ENCODE measurements around the gene TMEM156. TPM values are rescaled to one million over a fixed set of nuclear protein-coding genes. Genes with fewer than 3 reads are reported as not detected.

Gene TMEM156
- polyA plus RNA-seq, 3 donors, result 0.31 to 1.1 (median 0.43) TPM

- no peaks in the 10 kb centered on the region for H3K27me3 Mint-ChIP-seq (ENCODE audit: low read depth in 3 of 3)
- H3K79me2 ChIP-seq (ENCODE audit: insufficient read depth, low read length), result no peaks in the 10 kb centered on the region
- no peaks in the 10 kb centered on the region for H3K36me3 ChIP-seq (replicated peaks in 1 of 2; ENCODE audit: control insufficient read depth in 1 of 2, insufficient read depth in 2 of 2, low read length in 2 of 2)
- H3K4me1 ChIP-seq (ENCODE audit: control insufficient read depth in 1 of 2, insufficient read depth in 2 of 2, low read length in 2 of 2), result peaks cover 2 to 3% of the 10 kb centered on the region in 2 donors
- no peaks in the 10 kb centered on the region for H3K9me3 ChIP-seq (replicated peaks in 1 of 2; ENCODE audit: control insufficient read depth in 1 of 2, insufficient read depth in 1 of 2, low read length in 2 of 2)
- peaks cover 4% of the 10 kb centered on the region for H3K4me1 Mint-ChIP-seq
- no peak overlapping the region for H3K27ac ChIP-seq (ENCODE audit: low read depth in 1 of 2, low read length in 2 of 2)
- H3K36me3 Mint-ChIP-seq, result no peaks in the 10 kb centered on the region
- no peak overlapping the region for H2AFZ ChIP-seq (ENCODE audit: insufficient read depth, low read depth, low read length, poor library complexity, severe bottlenecking)
- intact Hi-C loops (cut with micrococcal nuclease), result no loop called here
- no peak overlapping the region for H3K4me3 ChIP-seq (replicated peaks in 1 of 3; ENCODE audit: low read depth in 2 of 3, low read length in 3 of 3)
- H3K27me3 ChIP-seq (ENCODE audit: control insufficient read depth in 2 of 2, insufficient read depth in 2 of 2, low read length in 2 of 2), result no peaks in the 10 kb centered on the region
- H3K9ac ChIP-seq (ENCODE audit: insufficient read depth, low read length, poor library complexity, severe bottlenecking), result no peak overlapping the region
- H3K4me2 ChIP-seq (replicated peaks; ENCODE audit: extremely low read depth, low read length, poor library complexity, severe bottlenecking), result no peak overlapping the region
- H3K4me3 Mint-ChIP-seq, result no peak overlapping the region
- no peak for TF ChIP-seq CTCF (IDR thresholded peaks at IDR 0.05)
- no peaks in the 10 kb centered on the region for H4K20me1 ChIP-seq (ENCODE audit: insufficient read depth, low read length)
- DNase-seq, result no peak
- H3K27ac Mint-ChIP-seq, result no peak overlapping the region
- WGBS (ENCODE audit: insufficient coverage), result 95% methylated on average over 6 of the region's 7 CpGs
- peaks cover 0 to 2% (median 0%) of the 10 kb centered on the region in 7 donors for H3K9me3 Mint-ChIP-seq
These were observed 55.9 kb downstream of the TMEM156 start for GRCh38 chr4:38976308-38976707.

GRCh38 chr4:38968668-38969067 lies 63.5 kb downstream of the TMEM156 start:
- peaks cover 0 to 1% (median 0%) of the 10 kb centered on the region in 7 donors for H3K9me3 Mint-ChIP-seq
- TF ChIP-seq CTCF (IDR thresholded peaks at IDR 0.05), result no peak
- Histone ChIP-seq H3K36me3 (replicated peaks in 1 of 2; ENCODE audit: control insufficient read depth in 1 of 2, insufficient read depth in 2 of 2, low read length in 2 of 2) (no peaks in the 10 kb centered on the region), H3K9ac (ENCODE audit: insufficient read depth, low read length, poor library complexity, severe bottlenecking) (no peak overlapping the region), H3K27ac (ENCODE audit: low read depth in 1 of 2, low read length in 2 of 2) (no peak overlapping the region), H3K4me2 (replicated peaks; ENCODE audit: extremely low read depth, low read length, poor library complexity, severe bottlenecking) (no peak overlapping the region), H3K9me3 (replicated peaks in 1 of 2; ENCODE audit: control insufficient read depth in 1 of 2, insufficient read depth in 1 of 2, low read length in 2 of 2) (no peaks in the 10 kb centered on the region), H3K27me3 (ENCODE audit: control insufficient read depth in 2 of 2, insufficient read depth in 2 of 2, low read length in 2 of 2) (no peaks in the 10 kb centered on the region), H3K4me3 (replicated peaks in 1 of 3; ENCODE audit: low read depth in 2 of 3, low read length in 3 of 3) (no peak overlapping the region), H2AFZ (ENCODE audit: insufficient read depth, low read depth, low read length, poor library complexity, severe bottlenecking) (no peak overlapping the region), H3K79me2 (ENCODE audit: insufficient read depth, low read length) (no peaks in the 10 kb centered on the region), H4K20me1 (ENCODE audit: insufficient read depth, low read length) (no peaks in the 10 kb centered on the region), H3K4me1 (ENCODE audit: control insufficient read depth in 1 of 2, insufficient read depth in 2 of 2, low read length in 2 of 2) (no peaks in the 10 kb centered on the region)
- H3K27ac Mint-ChIP-seq, result no peak overlapping the region
- 96% methylated on average over 3 of the region's 5 CpGs for WGBS (ENCODE audit: insufficient coverage)
- no peak overlapping the region for H3K4me3 Mint-ChIP-seq
- intact Hi-C loops (cut with micrococcal nuclease), result no loop called here
- DNase-seq, result no peak
- no peaks in the 10 kb centered on the region for H3K27me3 Mint-ChIP-seq (ENCODE audit: low read depth in 3 of 3)
- H3K36me3 Mint-ChIP-seq, result peaks cover 0 to 3% of the 10 kb centered on the region in 2 donors
- no peaks in the 10 kb centered on the region for H3K4me1 Mint-ChIP-seq

Data from CD14-positive monocyte (primary cell).